Activated CD8-positive, alpha-beta memory T cell treated with anti-CD3 and anti-CD28 coated beads for 1 hour (primary cell): ENCODE measurements around the gene MACROD2.

Experiments used
- DNase-seq, 2 donors: peaks; one replicate each; pipeline ENCODE4 v3.0.0-alpha.2; 2020; ENCODE audit warnings: low read depth in 1 of 2; ENCODE audit errors: extremely low read depth in 1 of 2

The MACROD2 gene

GRCh38 chr20:14331646-14332045 is 336.3 kb downstream of the MACROD2 start:
- DNase-seq: no peak

DNA sequence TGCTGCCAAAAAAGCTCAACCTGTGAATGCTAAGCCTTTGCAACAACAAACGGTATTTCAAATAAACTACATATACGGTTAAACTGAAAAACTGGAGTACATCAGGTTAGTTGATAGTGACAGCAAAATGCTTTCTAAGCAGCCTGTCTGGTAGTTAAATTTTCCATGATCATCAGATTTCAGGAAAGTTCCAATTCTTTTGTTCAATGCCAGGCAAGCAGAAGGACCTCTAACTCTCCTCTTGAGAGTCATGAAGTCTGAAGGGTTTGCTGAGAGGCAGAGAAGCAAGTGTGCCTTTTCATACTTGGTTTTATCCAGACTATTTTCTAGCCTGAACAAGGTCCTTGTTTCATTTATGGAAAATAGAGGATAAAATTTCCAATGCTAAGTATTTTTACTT is 337.6 kb downstream of the MACROD2 start:
- DNase-seq: no peak

- no peak for DNase-seq
Measured at GRCh38 chr20:14333721-14334120, 338.4 kb downstream of the MACROD2 start.

DNA sequence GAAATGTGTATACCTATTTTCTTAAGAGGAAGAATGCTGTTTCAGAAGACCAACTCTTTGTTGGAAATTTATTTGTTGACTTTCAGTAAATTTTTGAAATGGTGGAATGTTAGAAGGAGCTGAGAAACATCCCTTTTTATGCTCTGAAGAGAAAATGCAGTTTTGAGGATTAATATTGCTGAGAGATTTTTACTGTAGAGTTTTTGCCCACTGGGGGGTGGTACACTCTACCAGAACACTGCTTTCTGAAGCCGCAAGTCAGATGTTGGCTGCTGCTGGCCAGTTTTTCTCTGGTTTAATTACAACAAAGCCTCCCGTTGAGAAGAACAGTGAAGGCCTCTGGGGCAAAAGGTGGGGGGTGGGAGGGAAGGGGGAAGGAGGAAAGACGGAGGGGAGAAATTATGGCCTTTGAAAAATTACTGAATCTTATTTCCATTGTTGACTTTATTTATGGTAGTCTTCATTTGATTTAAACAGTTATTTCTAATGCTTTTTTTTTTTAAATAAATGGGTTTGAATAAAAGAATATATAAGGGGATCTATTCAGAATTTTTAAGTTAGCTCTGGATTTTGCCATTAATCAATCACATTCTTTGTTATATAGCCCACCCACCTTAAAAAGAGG is 339.1 kb downstream of the MACROD2 start:
- DNase-seq: no peak

DNA sequence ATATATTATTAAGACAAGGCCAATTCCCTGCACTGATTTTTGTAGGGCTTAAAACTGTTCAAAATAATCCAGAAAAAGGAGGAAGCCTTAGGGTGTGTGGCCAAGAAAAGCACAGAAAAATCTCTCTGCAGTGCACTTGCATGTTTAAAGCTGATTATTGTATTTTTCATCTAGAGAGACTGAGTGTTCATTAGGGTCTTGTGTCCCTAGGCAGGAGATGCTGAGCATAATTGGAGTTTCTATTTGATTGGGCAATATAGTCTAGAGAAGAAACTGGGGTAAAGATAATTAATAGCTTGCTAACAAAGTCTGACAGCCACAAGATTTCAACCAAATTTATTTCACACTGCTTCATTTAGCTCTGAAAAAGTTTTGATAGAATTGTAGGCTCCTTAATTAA is 339.7 kb downstream of the MACROD2 start:
- no peak for DNase-seq

GRCh38 chr20:14336686-14337085 is 341.4 kb downstream of the MACROD2 start:
- no peak for DNase-seq

DNA sequence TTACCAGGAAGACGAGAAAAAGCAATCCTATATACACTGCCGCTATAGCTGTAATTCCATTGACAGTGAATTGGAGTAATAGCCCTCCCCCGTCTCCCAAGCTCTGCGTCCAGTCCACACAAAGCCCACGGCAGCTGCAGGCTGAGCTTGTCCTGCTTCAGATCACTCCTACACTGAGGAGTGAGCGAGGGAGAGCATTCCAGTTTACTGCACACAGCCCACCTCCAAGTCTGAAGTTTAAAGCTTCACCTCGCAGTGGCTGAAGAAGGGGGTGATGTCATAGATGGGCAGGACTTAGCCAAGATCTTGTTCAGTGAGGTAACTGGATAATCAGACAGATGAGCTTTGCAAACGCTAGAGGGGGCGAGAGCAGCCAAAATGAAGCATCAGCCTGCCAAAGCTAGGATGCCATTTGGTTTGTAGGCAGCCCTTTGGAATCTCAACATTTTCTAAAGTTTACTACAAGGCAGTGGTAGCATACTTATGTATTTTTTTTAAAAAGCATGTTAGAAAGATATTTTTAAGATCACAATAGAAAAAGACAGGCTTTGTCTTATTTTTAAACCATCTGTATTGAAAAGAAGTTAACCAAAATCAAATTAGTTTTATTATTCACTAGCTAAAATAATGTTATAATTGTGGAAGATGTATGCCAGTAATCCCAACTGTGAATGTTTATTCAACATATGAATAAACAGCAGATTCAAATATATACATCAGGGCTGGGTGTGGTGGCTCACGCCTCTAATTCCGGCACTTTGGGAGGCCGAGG is 342.3 kb downstream of the MACROD2 start, which contains the start of gene FLRT3:
Gene FLRT3 (minus strand): TSS at position 213 of the 772 bp plus-strand sequence. CDS start 10,106 bp downstream, outside the sequence.
- DNase-seq: no peak

DNA sequence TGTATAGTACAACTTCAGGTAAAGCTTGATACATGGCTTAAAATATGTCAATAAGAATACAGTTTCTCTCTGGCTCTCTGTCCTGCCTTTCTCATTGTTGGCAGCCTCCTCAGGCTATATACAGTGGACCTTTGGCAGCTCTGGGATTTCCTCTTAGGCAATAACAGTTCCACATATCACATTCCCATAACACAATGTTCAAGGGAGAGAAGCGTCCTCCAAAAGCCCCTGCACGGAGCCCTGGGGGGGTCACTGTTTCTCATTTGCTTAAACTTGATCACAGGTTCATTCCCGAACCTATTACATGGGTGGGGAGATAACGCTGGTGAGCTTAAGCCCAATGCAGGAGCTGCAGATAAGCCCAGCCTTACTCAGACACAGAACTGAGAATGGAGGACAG is 346.5 kb downstream of the MACROD2 start:
- DNase-seq: no peak

- no peak for DNase-seq
Measured at GRCh38 chr20:14342918-14343317, 347.6 kb downstream of the MACROD2 start.

- no peak for DNase-seq
Measured at GRCh38 chr20:14343491-14344065, 348.3 kb downstream of the MACROD2 start.

DNA sequence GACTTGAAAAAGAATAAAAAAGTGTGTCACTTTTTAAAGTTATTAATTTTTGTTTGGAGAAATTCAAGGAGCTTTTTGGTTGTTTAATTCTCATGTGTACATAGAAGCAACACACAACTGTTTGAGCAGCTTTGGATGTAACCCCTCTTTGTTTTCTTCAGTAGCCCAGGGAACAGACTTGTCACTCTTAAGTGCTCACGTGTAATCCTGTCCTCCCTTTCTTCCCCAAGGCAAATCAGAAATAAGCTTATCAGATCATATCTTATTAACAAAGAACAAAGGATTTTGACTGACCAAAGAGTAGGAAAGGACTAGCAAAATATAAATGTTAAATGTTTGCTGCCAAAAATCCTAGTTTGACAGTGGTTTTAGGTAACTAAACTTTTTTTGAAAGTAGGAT is 349.4 kb downstream of the MACROD2 start:
- DNase-seq: no peak

GRCh38 chr20:14355791-14356190 is 360.5 kb downstream of the MACROD2 start:
- DNase-seq: no peak

GRCh38 chr20:14360416-14360815 is 365.1 kb downstream of the MACROD2 start:
- DNase-seq: no peak

- DNase-seq: no peak
Measured at GRCh38 chr20:14361509-14362345, 366.4 kb downstream of the MACROD2 start.

GRCh38 chr20:14374196-14374595 is 378.9 kb downstream of the MACROD2 start:
- DNase-seq: no peak

DNA sequence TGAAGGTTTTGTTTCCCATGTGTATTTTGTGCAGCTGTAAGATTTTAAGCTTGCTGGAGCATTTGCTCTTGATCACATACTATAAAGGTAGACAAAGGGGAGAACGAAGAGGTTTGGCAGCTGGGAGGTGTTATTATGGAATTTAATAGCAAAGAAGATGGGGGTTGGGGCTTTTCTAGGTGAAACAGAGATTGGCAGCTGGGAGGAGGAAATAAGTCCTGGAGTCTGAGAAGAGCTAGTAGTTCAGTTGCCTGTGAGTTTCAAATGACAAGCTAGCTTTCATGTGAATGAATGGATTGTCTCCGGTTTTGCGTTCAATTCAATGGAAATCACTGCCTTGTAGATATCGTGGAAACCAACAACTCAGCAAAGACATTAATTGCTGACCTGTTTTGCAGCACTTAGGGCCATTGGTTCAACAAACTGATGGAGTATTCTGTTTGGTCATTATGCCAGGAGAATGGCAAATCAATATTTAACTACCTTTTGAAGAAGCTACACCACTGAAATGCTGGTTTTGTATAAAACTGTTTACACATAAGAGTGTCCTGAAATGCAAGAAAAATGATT is 380.2 kb downstream of the MACROD2 start:
- DNase-seq: no peak

DNA sequence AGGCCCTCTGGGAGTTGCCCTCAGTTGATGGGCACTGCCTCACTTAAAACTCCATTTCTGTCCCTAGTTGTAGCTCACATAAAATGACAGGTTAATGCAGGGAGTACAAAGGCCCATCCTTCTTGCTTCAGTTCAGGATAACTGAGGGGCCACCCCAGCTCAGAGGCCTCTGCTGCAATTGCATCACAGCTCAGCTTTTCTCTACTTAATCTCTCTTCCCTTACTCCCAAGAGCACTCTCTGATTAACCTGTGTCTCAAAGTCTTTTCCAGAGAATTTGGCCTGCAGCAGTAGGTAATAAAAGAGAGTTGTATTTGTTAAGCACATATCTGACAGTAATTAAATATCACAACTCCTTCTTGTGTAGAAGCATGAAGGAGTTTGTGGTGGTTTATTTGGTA is 383.0 kb downstream of the MACROD2 start:
- DNase-seq: no peak

GRCh38 chr20:14383335-14383734 is 388.0 kb downstream of the MACROD2 start:
- DNase-seq: no peak

DNA sequence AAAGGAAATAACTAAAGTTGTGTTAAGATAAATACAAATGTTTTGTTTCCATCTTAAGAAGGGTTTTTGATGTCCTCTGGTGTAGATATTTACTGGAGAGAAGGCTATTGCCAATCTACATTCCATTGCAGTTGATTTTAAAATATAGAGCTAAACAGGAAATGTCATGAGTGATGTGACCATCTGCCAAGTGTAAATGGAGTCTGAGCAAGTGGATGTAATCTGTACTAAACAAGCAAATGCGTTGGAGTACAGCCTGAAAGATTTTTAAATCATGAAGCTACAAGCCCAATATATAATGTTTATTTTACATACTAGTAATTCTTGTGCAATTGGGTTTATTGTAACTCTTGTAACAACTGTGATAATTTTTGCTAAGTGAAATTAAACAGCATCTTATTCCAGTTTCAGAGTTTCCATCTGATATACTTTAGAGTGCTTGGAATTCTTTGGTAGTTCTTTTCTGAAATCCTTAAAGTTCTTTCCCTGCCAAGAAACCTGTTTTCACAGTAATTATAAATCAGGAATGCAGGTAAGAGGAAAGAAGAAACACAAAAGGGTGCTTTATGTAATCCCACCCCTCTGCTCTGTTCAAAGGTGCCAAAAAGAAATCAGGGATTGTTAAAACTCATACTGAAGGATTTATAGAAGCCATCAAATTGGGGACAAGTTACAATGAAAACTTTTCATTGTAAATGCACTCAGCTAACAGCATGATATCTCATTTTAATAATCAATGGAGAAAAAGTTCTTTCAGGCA is 389.3 kb downstream of the MACROD2 start:
- no peak for DNase-seq

GRCh38 chr20:14385176-14385740 is 389.9 kb downstream of the MACROD2 start:
- no peak for DNase-seq
